ENCODE data around the gene SCAPER. TPM values are rescaled to one million over a fixed set of nuclear protein-coding genes. Genes with fewer than 3 reads are reported as not detected.
"Not testable (repeated sequence)": the region's sequence is repeated elsewhere in the genome, so short reads cannot be mapped to it uniquely, and the experiment has no call there.

The SCAPER gene
- polyA plus RNA-seq, 1 donor from 2014 or later: 77.1 TPM

DNA sequence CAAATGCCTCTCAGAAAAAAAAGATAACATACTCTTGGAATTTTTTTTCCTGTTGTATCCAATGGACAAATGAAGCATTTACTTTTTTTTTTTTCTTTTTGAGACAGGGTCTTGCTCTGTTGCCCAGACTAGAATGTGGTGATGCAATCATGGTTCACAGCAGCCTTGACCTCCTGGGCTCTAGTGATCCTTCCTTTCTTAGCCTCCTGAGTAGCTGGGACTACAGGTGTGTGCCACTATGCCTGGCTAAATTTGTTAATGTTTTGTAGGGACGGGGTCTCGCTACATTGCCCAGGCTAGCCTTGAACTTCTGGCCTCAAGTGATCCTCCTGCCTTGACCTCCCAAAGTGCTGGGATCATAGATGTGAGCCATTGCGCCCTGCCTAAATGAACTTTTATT, 401.3 kb downstream of the SCAPER start:
- no peaks in the 10 kb centered on the region for H3K79me2 ChIP-seq (replicated peaks; ENCODE audit: insufficient read depth, low read length)
- no peaks in the 10 kb centered on the region for H3F3A ChIP-seq (ENCODE audit: insufficient read depth, low read length, poor library complexity, severe bottlenecking)
- no peak for TF ChIP-seq RAD21 (conservative IDR thresholded peaks at IDR 0.05)
- no peak overlapping the region for H3K27ac ChIP-seq (ENCODE audit: low read length)
- H4K20me1 ChIP-seq (ENCODE audit: insufficient read depth): no peaks in the 10 kb centered on the region
- H3K4me2 ChIP-seq (ENCODE audit: low read length): no peak overlapping the region
- H3K4me3 ChIP-seq (ENCODE audit: low read length): no peak overlapping the region
- no peaks in the 10 kb centered on the region for H3K36me3 ChIP-seq (ENCODE audit: insufficient read depth, low read length)
- no peaks in the 10 kb centered on the region for H3K27me3 ChIP-seq (ENCODE audit: insufficient read depth, low read depth, low read length)
- H2AFZ ChIP-seq (ENCODE audit: low read depth, low read length): no peak overlapping the region
- H3K9me2 ChIP-seq (ENCODE audit: insufficient read depth, low read length): no peaks in the 10 kb centered on the region
- H3K9me3 ChIP-seq (ENCODE audit: low read length): no peaks in the 10 kb centered on the region
- H3K9ac ChIP-seq (ENCODE audit: low read length): no peak overlapping the region

DNA sequence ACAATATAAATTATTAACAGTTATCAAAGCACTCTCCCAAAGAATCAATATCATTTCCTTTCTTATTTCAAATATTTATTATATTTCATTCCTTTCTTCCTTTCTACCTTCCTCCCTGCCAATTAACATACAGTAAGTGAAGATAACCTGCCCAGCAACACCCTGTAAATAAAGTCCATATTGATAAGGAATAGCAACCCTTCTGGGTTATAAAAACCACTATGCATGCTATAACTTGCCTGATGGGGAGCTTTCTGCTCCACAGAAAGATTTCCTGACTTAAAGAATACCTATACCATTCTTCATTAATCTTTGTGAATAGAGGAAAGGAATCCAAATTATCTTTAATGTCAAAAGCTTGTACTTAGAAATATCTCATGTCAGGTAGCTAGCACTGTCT, 402.0 kb downstream of the SCAPER start:
- Histone ChIP-seq H3K27ac (ENCODE audit: low read length) (no peak overlapping the region), H3K9me2 (ENCODE audit: insufficient read depth, low read length) (no peaks in the 10 kb centered on the region), H3K79me2 (replicated peaks; ENCODE audit: insufficient read depth, low read length) (no peaks in the 10 kb centered on the region), H3K27me3 (ENCODE audit: insufficient read depth, low read depth, low read length) (no peaks in the 10 kb centered on the region), H3K36me3 (ENCODE audit: insufficient read depth, low read length) (no peaks in the 10 kb centered on the region), H3K9me3 (ENCODE audit: low read length) (no peaks in the 10 kb centered on the region), H2AFZ (ENCODE audit: low read depth, low read length) (no peak overlapping the region), H3K4me2 (ENCODE audit: low read length) (no peak overlapping the region), H4K20me1 (ENCODE audit: insufficient read depth) (no peaks in the 10 kb centered on the region), H3K4me3 (ENCODE audit: low read length) (no peak overlapping the region), H3F3A (ENCODE audit: insufficient read depth, low read length, poor library complexity, severe bottlenecking) (no peaks in the 10 kb centered on the region), H3K9ac (ENCODE audit: low read length) (no peak overlapping the region)
- TF ChIP-seq, protein P1, sequence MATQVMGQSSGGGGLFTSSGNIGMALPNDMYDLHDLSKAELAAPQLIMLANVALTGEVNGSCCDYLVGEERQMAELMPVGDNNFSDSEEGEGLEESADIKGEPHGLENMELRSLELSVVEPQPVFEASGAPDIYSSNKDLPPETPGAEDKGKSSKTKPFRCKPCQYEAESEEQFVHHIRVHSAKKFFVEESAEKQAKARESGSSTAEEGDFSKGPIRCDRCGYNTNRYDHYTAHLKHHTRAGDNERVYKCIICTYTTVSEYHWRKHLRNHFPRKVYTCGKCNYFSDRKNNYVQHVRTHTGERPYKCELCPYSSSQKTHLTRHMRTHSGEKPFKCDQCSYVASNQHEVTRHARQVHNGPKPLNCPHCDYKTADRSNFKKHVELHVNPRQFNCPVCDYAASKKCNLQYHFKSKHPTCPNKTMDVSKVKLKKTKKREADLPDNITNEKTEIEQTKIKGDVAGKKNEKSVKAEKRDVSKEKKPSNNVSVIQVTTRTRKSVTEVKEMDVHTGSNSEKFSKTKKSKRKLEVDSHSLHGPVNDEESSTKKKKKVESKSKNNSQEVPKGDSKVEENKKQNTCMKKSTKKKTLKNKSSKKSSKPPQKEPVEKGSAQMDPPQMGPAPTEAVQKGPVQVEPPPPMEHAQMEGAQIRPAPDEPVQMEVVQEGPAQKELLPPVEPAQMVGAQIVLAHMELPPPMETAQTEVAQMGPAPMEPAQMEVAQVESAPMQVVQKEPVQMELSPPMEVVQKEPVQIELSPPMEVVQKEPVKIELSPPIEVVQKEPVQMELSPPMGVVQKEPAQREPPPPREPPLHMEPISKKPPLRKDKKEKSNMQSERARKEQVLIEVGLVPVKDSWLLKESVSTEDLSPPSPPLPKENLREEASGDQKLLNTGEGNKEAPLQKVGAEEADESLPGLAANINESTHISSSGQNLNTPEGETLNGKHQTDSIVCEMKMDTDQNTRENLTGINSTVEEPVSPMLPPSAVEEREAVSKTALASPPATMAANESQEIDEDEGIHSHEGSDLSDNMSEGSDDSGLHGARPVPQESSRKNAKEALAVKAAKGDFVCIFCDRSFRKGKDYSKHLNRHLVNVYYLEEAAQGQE (IDR thresholded peaks at IDR 0.05; ENCODE audit: borderline replicate concordance): no peak
- TF ChIP-seq EZH2 (IDR thresholded peaks at IDR 0.05; ENCODE audit: borderline replicate concordance, insufficient read depth, low read length, poor library complexity, severe bottlenecking) (no peak), POLR2AphosphoS5 (IDR thresholded peaks at IDR 0.05) (no peak), EP300 (conservative IDR thresholded peaks at IDR 0.05; ENCODE audit: poor library complexity, severe bottlenecking) (no peak)
- TF ChIP-seq, protein P2, sequence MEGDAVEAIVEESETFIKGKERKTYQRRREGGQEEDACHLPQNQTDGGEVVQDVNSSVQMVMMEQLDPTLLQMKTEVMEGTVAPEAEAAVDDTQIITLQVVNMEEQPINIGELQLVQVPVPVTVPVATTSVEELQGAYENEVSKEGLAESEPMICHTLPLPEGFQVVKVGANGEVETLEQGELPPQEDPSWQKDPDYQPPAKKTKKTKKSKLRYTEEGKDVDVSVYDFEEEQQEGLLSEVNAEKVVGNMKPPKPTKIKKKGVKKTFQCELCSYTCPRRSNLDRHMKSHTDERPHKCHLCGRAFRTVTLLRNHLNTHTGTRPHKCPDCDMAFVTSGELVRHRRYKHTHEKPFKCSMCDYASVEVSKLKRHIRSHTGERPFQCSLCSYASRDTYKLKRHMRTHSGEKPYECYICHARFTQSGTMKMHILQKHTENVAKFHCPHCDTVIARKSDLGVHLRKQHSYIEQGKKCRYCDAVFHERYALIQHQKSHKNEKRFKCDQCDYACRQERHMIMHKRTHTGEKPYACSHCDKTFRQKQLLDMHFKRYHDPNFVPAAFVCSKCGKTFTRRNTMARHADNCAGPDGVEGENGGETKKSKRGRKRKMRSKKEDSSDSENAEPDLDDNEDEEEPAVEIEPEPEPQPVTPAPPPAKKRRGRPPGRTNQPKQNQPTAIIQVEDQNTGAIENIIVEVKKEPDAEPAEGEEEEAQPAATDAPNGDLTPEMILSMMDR (IDR thresholded peaks at IDR 0.05; ENCODE audit: poor library complexity, severe bottlenecking): no peak

DNA sequence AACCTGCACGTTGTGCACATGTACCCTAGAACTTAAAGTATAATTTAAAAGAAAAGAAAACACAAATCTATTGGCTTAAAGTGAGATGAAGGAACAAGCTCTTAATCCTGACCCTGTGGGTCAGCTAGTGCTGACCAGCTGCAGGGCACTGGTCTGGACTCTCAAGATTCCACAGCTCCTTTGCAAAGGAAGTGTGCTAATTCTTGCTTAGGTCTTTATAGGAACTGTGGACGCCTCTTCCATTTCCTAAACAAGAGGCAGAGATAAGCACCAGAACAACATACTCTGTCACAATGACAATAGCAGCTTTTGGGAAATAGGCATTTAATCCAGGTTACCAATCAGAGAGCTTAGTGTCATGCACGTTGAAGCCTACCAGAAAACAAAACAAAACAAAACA, 402.5 kb downstream of the SCAPER start:
- Histone ChIP-seq H3K4me2 (ENCODE audit: low read length) (no peak overlapping the region), H3K9ac (ENCODE audit: low read length) (no peak overlapping the region), H4K20me1 (ENCODE audit: insufficient read depth) (no peaks in the 10 kb centered on the region), H3K9me3 (ENCODE audit: low read length) (no peaks in the 10 kb centered on the region), H3K36me3 (ENCODE audit: insufficient read depth, low read length) (no peaks in the 10 kb centered on the region), H2AFZ (ENCODE audit: low read depth, low read length) (no peak overlapping the region), H3K79me2 (replicated peaks; ENCODE audit: insufficient read depth, low read length) (no peaks in the 10 kb centered on the region), H3K27ac (ENCODE audit: low read length) (no peak overlapping the region), H3K9me2 (ENCODE audit: insufficient read depth, low read length) (no peaks in the 10 kb centered on the region), H3F3A (ENCODE audit: insufficient read depth, low read length, poor library complexity, severe bottlenecking) (no peaks in the 10 kb centered on the region), H3K27me3 (ENCODE audit: insufficient read depth, low read depth, low read length) (no peaks in the 10 kb centered on the region), H3K4me3 (ENCODE audit: low read length) (no peak overlapping the region)
- TF ChIP-seq, protein P2 (IDR thresholded peaks at IDR 0.05; ENCODE audit: poor library complexity, severe bottlenecking): no peak
- no peak for TF ChIP-seq EP300 (conservative IDR thresholded peaks at IDR 0.05; ENCODE audit: poor library complexity, severe bottlenecking)
- TF ChIP-seq, protein P1 (IDR thresholded peaks at IDR 0.05; ENCODE audit: borderline replicate concordance): no peak

DNA sequence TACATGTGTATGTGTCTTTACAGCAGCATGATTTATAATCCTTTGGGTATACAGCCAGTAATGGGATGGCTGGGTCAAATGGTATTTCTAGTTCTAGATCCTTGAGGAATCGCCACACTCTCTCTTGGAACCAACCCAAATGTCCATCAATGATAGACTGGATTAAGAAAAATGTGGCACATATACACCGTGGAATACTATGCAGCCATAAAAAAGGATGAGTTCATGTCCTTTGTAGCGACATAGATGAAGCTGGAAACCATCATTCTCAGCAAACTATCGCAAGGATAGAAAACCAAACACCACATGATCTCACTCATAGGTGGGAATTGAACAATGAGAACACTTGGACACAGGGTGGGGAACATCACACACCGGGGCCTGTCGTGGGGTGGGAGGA, 403.0 kb downstream of the SCAPER start:
- H2AFZ ChIP-seq (ENCODE audit: low read depth, low read length); H3K27ac ChIP-seq (ENCODE audit: low read length); H3K4me3 ChIP-seq (ENCODE audit: low read length); H3K9me2 ChIP-seq (ENCODE audit: insufficient read depth, low read length); H4K20me1 ChIP-seq (ENCODE audit: insufficient read depth); H3K9me3 ChIP-seq (ENCODE audit: low read length); H3K4me2 ChIP-seq (ENCODE audit: low read length); H3K79me2 ChIP-seq (replicated peaks; ENCODE audit: insufficient read depth, low read length); H3K27me3 ChIP-seq (ENCODE audit: insufficient read depth, low read depth, low read length); H3F3A ChIP-seq (ENCODE audit: insufficient read depth, low read length, poor library complexity, severe bottlenecking); H3K9ac ChIP-seq (ENCODE audit: low read length); H3K36me3 ChIP-seq (ENCODE audit: insufficient read depth, low read length): not testable (repeated sequence)
